Stimulated activated naive B cell treated with anti-CD40 and anti-IgM and Interleukin-4, amounts not matched to agents 10 μg/mL and 1 μg/mL and 100 μg/mL, for 72 hours (primary cell): ENCODE data around the gene PLA2G2A.
"Not testable (repeated sequence)": the region's sequence is repeated elsewhere in the genome, so short reads cannot be mapped to it uniquely, and the experiment has no call there.

Experiments used
- ATAC-seq, 2 donors: fragments of 150-1000 bp; cut with Tn5 transposase; replicated peaks; 2 replicates each; pipeline ENCODE4 v1.10.0; 2021; ENCODE audit warnings: moderate library complexity in 1 of 2
- DNase-seq: peaks from one replicate; pipeline ENCODE4 v3.0.0; 2021
- H3K27ac Mint-ChIP-seq: one replicate; pipeline ENCODE4 v1.8.0; 2022; ENCODE audit warnings: mild to moderate bottlenecking, mixed read lengths
- H3K27me3 Mint-ChIP-seq, 2 donors: one replicate each; pipeline ENCODE4 v1.8.0; 2022; ENCODE audit warnings: mixed read lengths in 2 of 2
- H3K36me3 Mint-ChIP-seq, 2 donors: one replicate each; pipeline ENCODE4 v1.8.0; 2022; ENCODE audit warnings: mixed read lengths in 2 of 2, mild to moderate bottlenecking in 1 of 2
- H3K4me1 Mint-ChIP-seq, 2 donors: one replicate each; pipeline ENCODE4 v1.8.0; 2022; ENCODE audit warnings: mixed read lengths in 2 of 2, mild to moderate bottlenecking in 1 of 2
- H3K4me3 Mint-ChIP-seq, 2 donors: one replicate each; pipeline ENCODE4 v1.8.0; 2022; ENCODE audit warnings: mild to moderate bottlenecking in 2 of 2, mixed read lengths in 2 of 2, moderate library complexity in 1 of 2
- H3K9me3 Mint-ChIP-seq, 2 donors: one replicate each; pipeline ENCODE4 v1.8.0; 2022; ENCODE audit warnings: mixed read lengths in 2 of 2, mild to moderate bottlenecking in 1 of 2

Gene PLA2G2A

GRCh38 chr1:19934336-19934735 lies 45.1 kb downstream of the PLA2G2A start:
- H3K27ac Mint-ChIP-seq, result no peak overlapping the region
- no peak for DNase-seq
- H3K36me3 Mint-ChIP-seq, result peaks cover 4 to 10% of the 10 kb centered on the region in 2 donors
- peaks cover 0 to 10% of the 10 kb centered on the region in 2 donors for H3K27me3 Mint-ChIP-seq
- ATAC-seq, result no peak
- H3K9me3 Mint-ChIP-seq, result peaks cover 20 to 23% of the 10 kb centered on the region in 2 donors
- H3K4me1 Mint-ChIP-seq, result peaks cover 5 to 7% of the 10 kb centered on the region in 2 donors
- H3K4me3 Mint-ChIP-seq, result no peak overlapping the region

GRCh38 chr1:19932866-19933265 lies 46.6 kb downstream of the PLA2G2A start:
- H3K27me3 Mint-ChIP-seq, result peaks cover 0 to 13% of the 10 kb centered on the region in 2 donors
- H3K9me3 Mint-ChIP-seq, result peaks cover 19 to 20% of the 10 kb centered on the region in 2 donors
- H3K36me3 Mint-ChIP-seq, result peaks cover 4 to 10% of the 10 kb centered on the region in 2 donors
- H3K27ac Mint-ChIP-seq, result no peak overlapping the region
- ATAC-seq (no peak), DNase-seq (no peak)
- H3K4me3 Mint-ChIP-seq, result no peak overlapping the region
- H3K4me1 Mint-ChIP-seq, result peaks cover 5 to 7% of the 10 kb centered on the region in 2 donors

GRCh38 chr1:19927130-19927421 lies 52.3 kb downstream of the PLA2G2A start:
- not testable (repeated sequence) for H3K36me3 Mint-ChIP-seq, H3K4me1 Mint-ChIP-seq, DNase-seq, ATAC-seq, H3K4me3 Mint-ChIP-seq, H3K27ac Mint-ChIP-seq
- Mint-ChIP-seq H3K27me3 (peaks cover 8 to 21% of the 10 kb centered on the region in 2 donors), H3K9me3 (peaks cover 9 to 10% of the 10 kb centered on the region in 2 donors)

- Mint-ChIP-seq H3K27me3 (peaks cover 8 to 21% of the 10 kb centered on the region in 2 donors), H3K4me3 (no peak overlapping the region), H3K27ac (no peak overlapping the region), H3K36me3 (no peaks in the 10 kb centered on the region), H3K4me1 (no peaks in the 10 kb centered on the region), H3K9me3 (peaks cover 4 to 5% of the 10 kb centered on the region in 2 donors)
- ATAC-seq (no peak), DNase-seq (no peak)
Observed at GRCh38 chr1:19926296-19927129, 52.9 kb downstream of the PLA2G2A start.
